Measurements from ENCODE around the gene SLC39A9.

SLC39A9 gene

GRCh38 chr14:69427596-69427995, 29.1 kb downstream of the SLC39A9 start:
- no peak for DNase-seq (ENCODE audit: low spot score)

GRCh38 chr14:69428289-69428998, 30.0 kb downstream of the SLC39A9 start:
- no peak for DNase-seq (ENCODE audit: low spot score)

- no peak for DNase-seq (ENCODE audit: low spot score)
These were observed 31.2 kb downstream of the SLC39A9 start for GRCh38 chr14:69429643-69430042.

GRCh38 chr14:69430306-69430939, 31.9 kb downstream of the SLC39A9 start:
- no peak for DNase-seq (ENCODE audit: low spot score)

- no peak for DNase-seq (ENCODE audit: low spot score)
These were observed 33.9 kb downstream of the SLC39A9 start for GRCh38 chr14:69432364-69432763.

- DNase-seq (ENCODE audit: low spot score), result no peak
These were observed 41.2 kb downstream of the SLC39A9 start for GRCh38 chr14:69439521-69440270.

GRCh38 chr14:69441948-69442347, 43.5 kb downstream of the SLC39A9 start:
- DNase-seq (ENCODE audit: low spot score), result no peak

- DNase-seq (ENCODE audit: low spot score), result no peak
These were observed 44.9 kb downstream of the SLC39A9 start for GRCh38 chr14:69443296-69443805.

GRCh38 chr14:69449216-69449615, 50.7 kb downstream of the SLC39A9 start:
- DNase-seq (ENCODE audit: low spot score), result no peak

- no peak for DNase-seq (ENCODE audit: low spot score)
These were observed 53.4 kb downstream of the SLC39A9 start for GRCh38 chr14:69451941-69452340.

GRCh38 chr14:69458350-69458749, 59.9 kb downstream of the SLC39A9 start:
- DNase-seq (ENCODE audit: low spot score), result no peak

- no peak for DNase-seq (ENCODE audit: low spot score)
These were observed 60.6 kb downstream of the SLC39A9 start for GRCh38 chr14:69459122-69459521.

- peak; percentile 68 for DNase-seq (ENCODE audit: low spot score)
These were observed 61.7 kb downstream of the SLC39A9 start for GRCh38 chr14:69460093-69460701.

GRCh38 chr14:69464379-69464778, 65.9 kb downstream of the SLC39A9 start:
- no peak for DNase-seq (ENCODE audit: low spot score)

GRCh38 chr14:69464829-69465228, 66.3 kb downstream of the SLC39A9 start:
- DNase-seq (ENCODE audit: low spot score), result peak; percentile 83

- no peak for DNase-seq (ENCODE audit: low spot score)
These were observed 70.5 kb downstream of the SLC39A9 start for GRCh38 chr14:69468949-69469348.

GRCh38 chr14:69471436-69471835, 72.9 kb downstream of the SLC39A9 start:
- no peak for DNase-seq (ENCODE audit: low spot score)

GRCh38 chr14:69471916-69472315, 73.4 kb downstream of the SLC39A9 start:
- no peak for DNase-seq (ENCODE audit: low spot score)

GRCh38 chr14:69473260-69473659, 74.8 kb downstream of the SLC39A9 start:
- DNase-seq (ENCODE audit: low spot score), result no peak

- DNase-seq (ENCODE audit: low spot score), result no peak
These were observed 75.5 kb downstream of the SLC39A9 start for GRCh38 chr14:69473946-69474345.

GRCh38 chr14:69475194-69475818, 76.8 kb downstream of the SLC39A9 start:
- no peak for DNase-seq (ENCODE audit: low spot score)
